Keratinocyte (primary cell): ENCODE results near the gene ZMYM2. TPM values are rescaled to one million over a fixed set of nuclear protein-coding genes. Genes with fewer than 3 reads are reported as not detected.
A peak's percentile ranks its signal among the peaks of the same experiment; 100 is the strongest.

Source experiments
- DNase-seq: peaks from one replicate; pipeline ENCODE4 v3.0.0-alpha.2; 2011; ENCODE audit warnings: low read depth, missing footprints, low spot score
- FAIRE-seq: peaks from 2 replicates; lab custom pipeline; 2011; peaks lifted over from hg19 to GRCh38; lab: Jason Lieb, UNC
- H2AFZ ChIP-seq: 2 replicates; pipeline ENCODE4 v1.6.0; 2012; ENCODE audit warnings: low read length, control low read depth, inconsistent platforms; ENCODE audit not compliant: control insufficient read depth
- H3K27ac ChIP-seq: 2 replicates; pipeline ENCODE4 v1.5.1; 2011; ENCODE audit warnings: low read length; ENCODE audit not compliant: control insufficient read depth, insufficient read depth
- H3K27me3 ChIP-seq: 3 replicates; pipeline ENCODE4 v1.6.0; 2011; ENCODE audit warnings: low read length; ENCODE audit not compliant: control insufficient read depth, insufficient read depth; ENCODE audit errors: extremely low read depth
- H3K36me3 ChIP-seq, 2 experiments: 2 replicates in 1 of 2; 3 replicates in 1 of 2; pipeline ENCODE4 v1.5.1; 2011; ENCODE audit warnings: low read length in 2 of 2, mild to moderate bottlenecking in 1 of 2; ENCODE audit not compliant: control insufficient read depth in 2 of 2, insufficient read depth in 2 of 2; ENCODE audit errors: extremely low read depth in 1 of 2
- H3K4me1 ChIP-seq: 3 replicates; pipeline ENCODE4 v1.5.1; 2011; ENCODE audit warnings: low read length; ENCODE audit not compliant: control insufficient read depth, insufficient read depth; ENCODE audit errors: extremely low read depth
- H3K4me2 ChIP-seq: 3 replicates; pipeline ENCODE4 v1.6.0; 2011; ENCODE audit warnings: low read depth, low read length; ENCODE audit not compliant: control insufficient read depth, insufficient read depth; ENCODE audit errors: extremely low read depth
- H3K4me3 ChIP-seq, 3 experiments: fragments of 200-600 bp in 1 of 3; sonication (generic) in 1 of 3; 2 replicates in 2 of 3; 3 replicates in 1 of 3; pipeline ENCODE4 v1.5.1; 2011 to 2016; ENCODE audit warnings: low read length in 3 of 3, mild to moderate bottlenecking in 3 of 3, control low read depth in 2 of 3, inconsistent platforms in 1 of 3, low read depth in 1 of 3, mixed read lengths in 1 of 3, mixed run types in 1 of 3, moderate library complexity in 1 of 3; ENCODE audit not compliant: control insufficient read depth in 2 of 3, insufficient read depth in 2 of 3; ENCODE audit errors: extremely low read depth in 1 of 3
- H3K79me2 ChIP-seq: 2 replicates; pipeline ENCODE4 v1.6.0; 2012; ENCODE audit warnings: low read length; ENCODE audit not compliant: control insufficient read depth, insufficient read depth
- H3K9ac ChIP-seq: 3 replicates; pipeline ENCODE4 v1.6.0; 2011; ENCODE audit warnings: low read length; ENCODE audit not compliant: control insufficient read depth, insufficient read depth; ENCODE audit errors: extremely low read depth
- H3K9me1 ChIP-seq: 3 replicates; pipeline ENCODE4 v1.6.0; 2011; ENCODE audit warnings: low read length; ENCODE audit not compliant: control insufficient read depth, insufficient read depth; ENCODE audit errors: extremely low read depth
- H3K9me3 ChIP-seq: 2 replicates; pipeline ENCODE4 v1.5.1; 2012; ENCODE audit warnings: low read depth, low read length; ENCODE audit not compliant: control insufficient read depth
- H4K20me1 ChIP-seq: 3 replicates; pipeline ENCODE4 v1.6.0; 2011; ENCODE audit warnings: low read length; ENCODE audit not compliant: control insufficient read depth, insufficient read depth; ENCODE audit errors: extremely low read depth
- EZH2 ChIP-seq: IDR thresholded peaks from one replicate; pipeline ENCODE4 v1.6.1; 2012; ENCODE audit warnings: inconsistent platforms, mild to moderate bottlenecking, low read length, moderate library complexity
- dilution Hi-C: fragments of 300-500 bp; cut with MboI; formaldehyde crosslinking; loops from one replicate; pipeline ENCODE4 v1.7.0; 2020; ENCODE audit warnings: low sequenced_read_pairs; ENCODE audit not compliant: extremely low pct_ligation_motif_present
- polyA minus RNA-seq, 3 experiments: library from RNA; depleted of rRNA, polyadenylated mRNA; stranded (reverse); fragments of >200 nt; gene quantifications; 1 replicate in 1 of 3; 2 replicates in 1 of 3; 3 replicates in 1 of 3; pipeline ENCODE4 v1.2.3, GENCODE V29; 2011
- polyA plus RNA-seq, 5 experiments: library from polyadenylated mRNA; depleted of rRNA in 3 of 5; stranded (reverse) in 3 of 5; stranded (forward) in 1 of 5; unstranded in 1 of 5; fragments of >200 nt; gene quantifications; 1 replicate in 1 of 5; 2 replicates in 3 of 5; 3 replicates in 1 of 5; pipeline versions ENCODE4 v1.2.1 to v1.2.3, GENCODE V29; 2011 to 2012; ENCODE audit warnings: missing spikeins in 2 of 5, low read depth in 1 of 5, low replicate concordance in 1 of 5
- TF ChIP-seq, protein P1 (sequence below), 3 experiments: IDR thresholded peaks in 1 of 3; conservative IDR thresholded peaks in 1 of 3; optimal IDR thresholded peaks in 1 of 3; 2 replicates in 2 of 3; 3 replicates in 1 of 3; pipeline versions ENCODE3 to v1.5.1; 2011; ENCODE audit warnings: low read length in 3 of 3, mild to moderate bottlenecking in 3 of 3, moderate library complexity in 2 of 3, control low read depth in 1 of 3, inconsistent platforms in 1 of 3; ENCODE audit not compliant: insufficient read depth in 2 of 3; ENCODE audit errors: extremely low read depth in 1 of 3

ZMYM2 gene
- polyA plus RNA-seq (21.9 to 51.3 TPM (median 37.6 TPM) in 3 replicates), polyA minus RNA-seq (9.8 to 72.2 TPM (median 39.1 TPM) in 3 replicates)
- polyA plus RNA-seq (2011; ENCODE audit: low read depth) = 122 TPM
- polyA plus RNA-seq (2011; cell fraction: cytosol; rRNA removed) = 12.2 and 26.5 TPM in 2 replicates
- 59.0 and 83.6 TPM in 2 replicates for polyA plus RNA-seq (2011; cell fraction: nucleus; rRNA removed)
- 23.0 and 55.5 TPM in 2 replicates for polyA plus RNA-seq (2012; ENCODE audit: low replicate concordance)
- polyA minus RNA-seq (2011; cell fraction: cytosol; rRNA and poly(A)+ RNA removed) = 21.5 TPM
- polyA minus RNA-seq (2011; cell fraction: nucleus; rRNA and poly(A)+ RNA removed) = 64.6 and 123 TPM in 2 replicates

DNA sequence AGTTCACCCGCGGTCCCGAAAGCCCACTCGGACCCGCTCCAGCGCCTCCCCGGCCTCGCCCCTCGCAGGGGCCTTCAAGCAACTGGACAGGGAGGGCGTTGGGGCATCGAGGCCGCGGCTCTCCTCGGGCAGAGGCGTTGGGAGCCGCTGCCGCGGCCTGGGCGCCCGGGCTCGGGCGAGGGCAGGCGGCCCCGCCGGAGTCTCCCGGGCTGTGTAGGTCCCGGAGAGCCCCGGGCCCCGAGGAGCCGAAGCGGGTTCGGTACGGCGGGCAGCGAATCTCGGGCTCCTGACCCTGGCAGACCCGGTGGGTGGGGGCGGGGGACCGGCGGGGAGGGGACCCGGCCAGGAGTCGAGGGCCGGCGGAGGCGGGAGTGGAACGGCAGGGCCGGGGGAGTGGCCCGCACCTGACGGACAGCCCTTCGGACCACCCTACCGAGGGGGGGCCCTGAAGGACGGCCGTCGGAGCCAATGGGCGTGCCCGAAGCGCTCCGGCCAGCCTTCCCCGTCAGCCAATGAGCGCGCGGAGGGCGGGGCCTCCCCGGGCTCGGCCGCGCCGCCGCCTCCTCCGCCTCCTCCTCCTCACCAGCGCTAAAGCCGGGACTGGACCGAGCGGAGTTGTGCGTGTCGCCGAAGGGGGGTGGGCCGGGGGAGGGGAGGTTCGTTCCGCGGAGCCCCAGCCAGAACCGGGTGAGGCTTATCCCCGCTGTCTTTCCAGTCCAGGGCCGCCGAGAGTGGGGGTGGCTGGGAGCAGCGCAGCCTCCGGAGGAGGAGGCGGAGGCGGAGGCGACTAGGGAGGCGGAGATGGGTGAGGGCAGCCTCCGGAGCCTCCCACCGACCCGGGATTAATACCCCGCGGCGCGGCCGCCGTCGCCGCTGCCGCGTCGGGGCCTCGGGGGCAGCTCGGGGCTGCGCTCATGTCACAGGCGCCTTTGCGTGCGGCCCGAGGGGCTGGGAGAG, at the start of gene ZMYM2:
Gene ZMYM2, plus strand, starts transcription at position 573 of the 957 bp plus-strand sequence. CDS start 34,346 bp downstream, outside the sequence.
- FAIRE-seq (no peak), DNase-seq (peak; percentile 36)
- dilution Hi-C loops = loop anchor here (25.0 kb wide), 1 partner anchor 121 kb away; no protein-coding TSS in a partner anchor
- TF ChIP-seq, protein P1, sequence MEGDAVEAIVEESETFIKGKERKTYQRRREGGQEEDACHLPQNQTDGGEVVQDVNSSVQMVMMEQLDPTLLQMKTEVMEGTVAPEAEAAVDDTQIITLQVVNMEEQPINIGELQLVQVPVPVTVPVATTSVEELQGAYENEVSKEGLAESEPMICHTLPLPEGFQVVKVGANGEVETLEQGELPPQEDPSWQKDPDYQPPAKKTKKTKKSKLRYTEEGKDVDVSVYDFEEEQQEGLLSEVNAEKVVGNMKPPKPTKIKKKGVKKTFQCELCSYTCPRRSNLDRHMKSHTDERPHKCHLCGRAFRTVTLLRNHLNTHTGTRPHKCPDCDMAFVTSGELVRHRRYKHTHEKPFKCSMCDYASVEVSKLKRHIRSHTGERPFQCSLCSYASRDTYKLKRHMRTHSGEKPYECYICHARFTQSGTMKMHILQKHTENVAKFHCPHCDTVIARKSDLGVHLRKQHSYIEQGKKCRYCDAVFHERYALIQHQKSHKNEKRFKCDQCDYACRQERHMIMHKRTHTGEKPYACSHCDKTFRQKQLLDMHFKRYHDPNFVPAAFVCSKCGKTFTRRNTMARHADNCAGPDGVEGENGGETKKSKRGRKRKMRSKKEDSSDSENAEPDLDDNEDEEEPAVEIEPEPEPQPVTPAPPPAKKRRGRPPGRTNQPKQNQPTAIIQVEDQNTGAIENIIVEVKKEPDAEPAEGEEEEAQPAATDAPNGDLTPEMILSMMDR (optimal IDR thresholded peaks at IDR 0.05 in 1 of 3, IDR thresholded peaks at IDR 0.05 in 1 of 3, conservative IDR thresholded peaks at IDR 0.05 in 1 of 3; ENCODE audit: extremely low read depth in 1 of 3, insufficient read depth in 2 of 3, low read length in 3 of 3) = no peak
- Histone ChIP-seq H3K27ac (peak within 1 kb of the TSS; percentile 87), H3K36me3 (peaks cover 3 to 4% of the 10 kb centered on the region in 2 experiments), H3K9me3 (no peaks in the 10 kb centered on the region), H2AFZ (peak within 1 kb of the TSS; percentile 91), H3K4me3 (peak within 1 kb of the TSS; percentile 72 to 91 (median 76)), H3K4me2 (peak within 1 kb of the TSS; percentile 90), H3K4me1 (peaks cover 7% of the 10 kb centered on the region), H3K9ac (peak within 1 kb of the TSS; percentile 86), H3K9me1 (no peaks in the 10 kb centered on the region), H3K79me2 (peaks cover 33% of the 10 kb centered on the region), H3K27me3 (no peaks in the 10 kb centered on the region), H4K20me1 (peaks cover 2% of the 10 kb centered on the region)

DNA sequence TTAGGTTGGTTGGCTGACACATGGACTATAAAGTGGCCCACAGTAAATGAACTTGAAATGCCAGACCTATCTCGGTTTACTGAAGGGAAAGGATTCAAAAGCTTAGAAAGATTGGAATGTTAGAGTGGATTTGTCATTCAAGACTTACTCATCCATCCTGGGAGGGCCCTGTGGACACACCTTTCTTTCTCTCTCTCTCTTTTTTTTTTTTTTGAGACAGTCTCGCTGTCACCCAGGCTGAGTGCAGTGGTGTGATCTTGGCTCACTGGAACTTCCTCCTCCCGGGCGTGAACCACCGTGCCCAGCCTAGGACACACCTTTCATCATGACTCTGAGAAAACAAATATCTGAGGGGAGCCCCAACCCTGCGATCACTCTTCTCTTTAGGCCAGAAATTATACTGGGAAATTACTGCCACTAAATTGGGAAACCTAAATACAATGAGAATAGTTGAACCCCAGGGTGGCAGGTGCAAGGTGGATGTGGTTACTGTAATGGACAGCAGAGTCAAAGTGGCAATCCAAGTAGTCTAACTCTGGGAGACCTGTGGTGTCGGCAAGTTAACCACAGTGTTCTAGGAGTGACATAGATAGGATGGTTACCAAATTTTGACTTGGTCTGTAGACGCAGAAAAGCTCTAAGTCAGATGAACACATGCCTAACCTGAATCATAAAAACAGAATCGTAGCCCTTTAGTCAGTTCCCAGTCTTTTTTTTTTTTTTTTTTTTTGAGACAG, 48.0 kb upstream of the ZMYM2 start:
- peak overlapping the region; percentile 21 for H2AFZ ChIP-seq
- no peaks in the 10 kb centered on the region for H3K9me1 ChIP-seq
- dilution Hi-C loops = no loop called here
- H3K79me2 ChIP-seq = no peaks in the 10 kb centered on the region
- H3K27ac ChIP-seq = peak overlapping the region; percentile 62
- H3K4me3 ChIP-seq = no peak overlapping the region
- H3K36me3 ChIP-seq = no peaks in the 10 kb centered on the region
- no peak for TF ChIP-seq EZH2
- TF ChIP-seq, protein P1 (optimal IDR thresholded peaks at IDR 0.05 in 1 of 3, IDR thresholded peaks at IDR 0.05 in 1 of 3, conservative IDR thresholded peaks at IDR 0.05 in 1 of 3; ENCODE audit: extremely low read depth in 1 of 3, insufficient read depth in 2 of 3, low read length in 3 of 3) = no peak
- DNase-seq (peak; percentile 53), FAIRE-seq (peak; percentile 80)
- peak overlapping the region; percentile 68 for H3K4me2 ChIP-seq
- H3K4me1 ChIP-seq = peaks cover 7% of the 10 kb centered on the region
- H4K20me1 ChIP-seq = no peaks in the 10 kb centered on the region
- H3K27me3 ChIP-seq = no peaks in the 10 kb centered on the region
- peak overlapping the region; percentile 8 for H3K9ac ChIP-seq
- H3K9me3 ChIP-seq = no peaks in the 10 kb centered on the region
